ENCODE data around the gene EIF4EBP3.

The EIF4EBP3 gene

GRCh38 chr5:140564196-140565023 lies 16.9 kb downstream of the EIF4EBP3 start, which contains the start of the genes APBB3 and SLC35A4:
Gene APBB3, minus strand, starts transcription at chr5:140564598. Its CDS starts 353 bp downstream, at chr5:140564245.
Gene SLC35A4, plus strand, starts transcription at chr5:140564828. Its CDS starts 2,342 bp downstream, at chr5:140567170.
- no peak for TF ChIP-seq CTCF (IDR thresholded peaks at IDR 0.05; ENCODE audit: extremely low read depth, missing control alignments)
- peak; percentile 95 for DNase-seq (ENCODE audit: low spot score)

GRCh38 chr5:140565024-140565779 lies 17.7 kb downstream of the EIF4EBP3 start:
- TF ChIP-seq CTCF (IDR thresholded peaks at IDR 0.05; ENCODE audit: extremely low read depth, missing control alignments): no peak
- DNase-seq (ENCODE audit: low spot score): no peak

GRCh38 chr5:140565780-140566095 lies 18.3 kb downstream of the EIF4EBP3 start:
- no peak for DNase-seq (ENCODE audit: low spot score)
- TF ChIP-seq CTCF (IDR thresholded peaks at IDR 0.05; ENCODE audit: extremely low read depth, missing control alignments): no peak

- no peak for DNase-seq (ENCODE audit: low spot score)
- TF ChIP-seq CTCF (IDR thresholded peaks at IDR 0.05; ENCODE audit: extremely low read depth, missing control alignments): no peak
Measured at GRCh38 chr5:140566665-140567064, 19.2 kb downstream of the EIF4EBP3 start.

- no peak for DNase-seq (ENCODE audit: low spot score)
- no peak for TF ChIP-seq CTCF (IDR thresholded peaks at IDR 0.05; ENCODE audit: extremely low read depth, missing control alignments)
Measured at GRCh38 chr5:140567136-140567818, 19.8 kb downstream of the EIF4EBP3 start.

GRCh38 chr5:140567871-140568270 lies 20.4 kb downstream of the EIF4EBP3 start:
- TF ChIP-seq CTCF (IDR thresholded peaks at IDR 0.05; ENCODE audit: extremely low read depth, missing control alignments): no peak
- no peak for DNase-seq (ENCODE audit: low spot score)
